ENCODE measurements around the gene SPTB. TPM values are rescaled to one million over a fixed set of nuclear protein-coding genes. Genes with fewer than 3 reads are reported as not detected.

The SPTB gene
- total RNA-seq, 1 donor, result under 0.01 TPM

DNA sequence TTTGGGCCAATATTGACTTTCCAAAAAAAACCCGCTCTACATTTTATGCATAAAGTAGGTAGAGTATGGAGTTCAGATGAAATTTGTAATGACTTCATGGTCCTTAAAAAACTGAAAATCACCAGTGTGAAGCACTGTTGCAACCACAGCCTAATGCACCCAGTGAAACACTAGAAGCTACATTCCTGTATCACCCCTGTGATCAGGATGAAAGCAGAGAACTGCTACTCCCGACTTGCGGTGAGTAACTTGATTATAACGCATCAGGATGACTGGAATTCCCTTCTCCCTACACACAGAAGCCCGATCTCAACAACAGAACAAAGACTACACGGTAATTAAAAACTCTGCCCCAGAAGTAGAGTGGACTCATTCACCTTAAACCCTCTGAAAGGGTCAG is 33.8 kb downstream of the SPTB start:
- no peak overlapping the region for H3K4me3 ChIP-seq (ENCODE audit: low read depth, low read length)
- no peak for DNase-seq (ENCODE audit: low read depth)
- no peak for TF ChIP-seq CTCF (IDR thresholded peaks at IDR 0.05; ENCODE audit: insufficient read depth, low read length)

- TF ChIP-seq CTCF (IDR thresholded peaks at IDR 0.05; ENCODE audit: insufficient read depth, low read length), result no peak
- DNase-seq (ENCODE audit: low read depth), result no peak
- H3K4me3 ChIP-seq (ENCODE audit: low read depth, low read length), result no peak overlapping the region
These were observed 34.7 kb downstream of the SPTB start for GRCh38 chr14:64844969-64845536.

- TF ChIP-seq CTCF (IDR thresholded peaks at IDR 0.05; ENCODE audit: insufficient read depth, low read length), result no peak
- no peak for DNase-seq (ENCODE audit: low read depth)
- H3K4me3 ChIP-seq (ENCODE audit: low read depth, low read length), result no peak overlapping the region
These were observed 35.4 kb downstream of the SPTB start for GRCh38 chr14:64844272-64844671.

DNA sequence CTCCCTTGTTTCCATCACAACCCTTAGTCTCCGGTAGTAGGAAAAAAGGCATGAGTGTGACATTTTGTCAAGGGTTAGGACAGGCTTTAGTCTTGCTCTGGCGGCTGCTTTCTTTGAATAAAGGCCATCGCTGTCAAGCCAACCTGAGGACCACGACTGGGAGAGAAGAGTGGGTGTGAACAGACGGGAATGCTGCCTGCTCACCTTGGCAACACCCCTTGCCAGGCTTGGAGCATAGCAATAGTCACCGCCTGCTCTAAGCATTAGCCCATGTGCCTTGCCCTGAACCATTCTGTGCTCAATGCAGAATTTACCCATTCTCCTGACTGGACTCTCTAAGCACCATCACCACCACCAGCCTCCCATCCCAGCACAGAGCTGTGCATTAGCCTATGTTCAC is 36.2 kb downstream of the SPTB start:
- no peak overlapping the region for H3K4me3 ChIP-seq (ENCODE audit: low read depth, low read length)
- TF ChIP-seq CTCF (IDR thresholded peaks at IDR 0.05; ENCODE audit: insufficient read depth, low read length), result no peak
- DNase-seq (ENCODE audit: low read depth), result no peak

DNA sequence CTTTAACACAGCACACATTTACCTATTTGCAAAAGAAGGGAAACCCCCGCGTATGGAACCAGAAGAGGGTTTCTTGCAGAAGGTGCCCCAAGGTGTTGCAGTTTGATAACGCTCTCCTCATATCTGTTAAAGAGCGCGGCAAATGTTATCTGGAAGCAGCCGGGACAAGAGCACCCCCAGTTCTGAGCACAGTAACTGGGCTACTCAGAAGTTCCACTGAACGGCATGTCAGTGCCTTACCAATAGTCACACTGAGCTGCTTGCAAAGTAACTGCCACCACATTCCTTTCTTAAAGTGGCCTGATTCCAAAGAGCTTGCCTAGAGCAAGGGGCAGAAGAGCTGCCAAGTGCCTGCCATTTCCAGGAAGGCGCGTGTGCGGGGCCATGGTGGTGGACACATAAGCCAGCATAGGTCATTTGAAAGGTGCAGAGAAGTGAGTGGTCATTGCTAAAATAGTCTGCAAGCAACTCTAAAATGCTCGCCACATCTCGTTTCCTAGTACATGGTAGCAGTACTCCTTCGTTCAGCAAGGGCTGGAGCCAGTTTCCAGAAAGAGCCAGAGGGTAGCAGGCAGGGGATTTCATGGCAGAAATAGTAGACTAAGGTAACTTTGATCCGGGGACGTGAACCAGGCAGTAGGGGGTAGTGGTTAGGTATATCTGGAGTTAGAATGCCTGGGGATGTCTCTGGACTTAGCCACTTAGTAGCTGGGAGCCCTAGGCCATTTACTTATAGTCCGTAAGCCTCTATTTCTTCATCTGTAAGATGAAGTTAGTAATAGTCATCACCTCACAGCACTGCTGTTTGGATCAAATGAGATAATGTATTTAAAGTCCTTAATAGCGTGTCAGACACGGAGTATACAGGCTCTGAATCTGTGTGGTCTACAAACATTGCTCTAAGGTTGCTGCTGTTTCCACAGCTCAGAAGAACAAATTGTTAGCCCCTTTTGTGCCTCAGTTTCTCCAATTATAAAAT is 37.6 kb downstream of the SPTB start:
- no peak for DNase-seq (ENCODE audit: low read depth)
- H3K4me3 ChIP-seq (ENCODE audit: low read depth, low read length), result no peak overlapping the region
- no peak for TF ChIP-seq CTCF (IDR thresholded peaks at IDR 0.05; ENCODE audit: insufficient read depth, low read length)

- H3K4me3 ChIP-seq (ENCODE audit: low read depth, low read length), result no peak overlapping the region
- DNase-seq (ENCODE audit: low read depth), result peak; percentile 61
- peak; percentile 53 for TF ChIP-seq CTCF (IDR thresholded peaks at IDR 0.05; ENCODE audit: insufficient read depth, low read length)
These were observed 38.5 kb downstream of the SPTB start for GRCh38 chr14:64841121-64841651.
